Measurements from ENCODE around the gene MMP23B.
A peak's percentile ranks its signal among the peaks of the same experiment; 100 is the strongest.
"Not testable (repeated sequence)": the region's sequence is repeated elsewhere in the genome, so short reads cannot be mapped to it uniquely, and the experiment has no call there.

The MMP23B gene

DNA sequence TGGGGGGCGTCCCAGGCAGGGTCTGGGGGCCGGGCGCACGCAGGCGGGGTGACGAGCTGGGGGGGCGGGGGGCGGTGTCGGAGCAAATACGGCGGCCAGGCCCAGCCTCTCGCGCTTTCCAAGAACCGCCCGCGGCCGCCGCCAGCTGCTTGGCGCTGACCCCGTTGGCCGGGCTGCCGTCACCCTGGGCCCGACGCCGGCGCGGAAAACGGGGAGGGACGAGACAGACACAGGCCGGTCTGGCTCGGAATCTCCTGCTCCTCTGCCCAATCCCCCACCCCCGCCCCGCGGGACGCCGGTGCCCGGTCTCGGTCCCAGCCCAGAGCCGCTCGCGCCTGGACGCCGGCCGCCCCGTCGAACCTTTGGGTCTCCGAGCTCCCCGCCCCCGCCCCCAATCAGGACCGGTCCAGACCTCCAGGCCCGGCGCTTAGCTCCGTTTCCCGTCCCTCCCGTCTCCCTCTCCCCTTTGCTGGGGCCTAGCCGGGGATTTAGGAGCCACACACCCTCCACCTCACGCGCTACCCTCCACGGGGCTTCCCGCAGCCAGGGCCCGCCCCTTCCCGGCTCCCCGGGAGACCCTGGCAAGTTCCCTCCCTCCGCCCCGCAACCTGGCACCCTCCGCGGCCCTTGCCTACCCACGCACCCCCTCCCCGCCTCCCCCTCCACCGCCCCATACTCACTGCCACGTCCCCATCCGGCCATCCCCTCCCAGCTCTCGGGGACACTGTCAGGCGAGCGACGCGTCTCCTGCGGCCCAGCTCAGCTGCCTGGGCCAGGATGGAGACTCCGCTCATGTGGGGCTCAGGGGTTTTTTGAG lies 800 bp upstream of the MMP23B start:
- no peak for DNase-seq (ENCODE audit: low read depth)

DNA sequence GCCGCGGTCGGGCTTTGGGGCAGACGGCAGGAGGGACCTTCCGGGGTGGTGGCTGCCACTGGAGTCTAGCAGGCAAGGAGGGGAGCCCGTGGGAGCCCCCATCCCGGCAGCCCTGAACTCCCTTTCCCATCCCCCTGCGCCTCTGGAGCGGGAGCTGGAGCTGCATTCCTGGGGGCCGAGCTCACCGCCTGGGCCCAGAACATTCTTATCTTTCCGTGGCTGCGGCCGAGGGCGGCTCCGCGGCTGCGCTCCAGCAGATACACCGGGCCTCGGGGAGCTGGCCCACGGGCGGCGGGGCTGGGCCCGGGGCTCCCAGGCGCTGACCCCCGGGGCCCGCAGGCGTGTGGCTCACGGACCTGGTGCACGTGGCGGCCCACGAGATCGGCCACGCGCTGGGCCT lies 1.4 kb downstream of the MMP23B start:
- DNase-seq (ENCODE audit: low read depth): not testable (repeated sequence)

DNA sequence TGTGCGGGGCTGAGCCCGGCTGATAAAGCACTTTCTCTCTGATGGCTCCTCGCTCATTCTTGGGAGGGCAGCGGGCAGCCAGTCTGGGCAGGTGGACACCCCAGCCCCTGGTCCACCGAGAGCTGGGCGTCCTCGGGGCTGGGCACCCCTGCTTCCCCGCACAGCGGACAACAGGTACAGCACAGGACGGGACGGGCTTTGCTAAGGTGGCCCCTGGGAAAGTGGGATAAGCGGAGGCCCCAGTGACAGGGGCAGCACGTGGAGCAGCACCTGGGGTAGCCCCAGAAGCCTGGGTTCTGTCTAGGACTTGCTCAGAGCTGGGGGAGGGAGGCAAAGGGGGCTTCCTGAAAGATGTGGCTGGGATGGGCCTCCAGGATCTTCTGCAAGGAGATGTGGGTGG lies 2.6 kb downstream of the MMP23B start:
- not testable (repeated sequence) for DNase-seq (ENCODE audit: low read depth)

DNA sequence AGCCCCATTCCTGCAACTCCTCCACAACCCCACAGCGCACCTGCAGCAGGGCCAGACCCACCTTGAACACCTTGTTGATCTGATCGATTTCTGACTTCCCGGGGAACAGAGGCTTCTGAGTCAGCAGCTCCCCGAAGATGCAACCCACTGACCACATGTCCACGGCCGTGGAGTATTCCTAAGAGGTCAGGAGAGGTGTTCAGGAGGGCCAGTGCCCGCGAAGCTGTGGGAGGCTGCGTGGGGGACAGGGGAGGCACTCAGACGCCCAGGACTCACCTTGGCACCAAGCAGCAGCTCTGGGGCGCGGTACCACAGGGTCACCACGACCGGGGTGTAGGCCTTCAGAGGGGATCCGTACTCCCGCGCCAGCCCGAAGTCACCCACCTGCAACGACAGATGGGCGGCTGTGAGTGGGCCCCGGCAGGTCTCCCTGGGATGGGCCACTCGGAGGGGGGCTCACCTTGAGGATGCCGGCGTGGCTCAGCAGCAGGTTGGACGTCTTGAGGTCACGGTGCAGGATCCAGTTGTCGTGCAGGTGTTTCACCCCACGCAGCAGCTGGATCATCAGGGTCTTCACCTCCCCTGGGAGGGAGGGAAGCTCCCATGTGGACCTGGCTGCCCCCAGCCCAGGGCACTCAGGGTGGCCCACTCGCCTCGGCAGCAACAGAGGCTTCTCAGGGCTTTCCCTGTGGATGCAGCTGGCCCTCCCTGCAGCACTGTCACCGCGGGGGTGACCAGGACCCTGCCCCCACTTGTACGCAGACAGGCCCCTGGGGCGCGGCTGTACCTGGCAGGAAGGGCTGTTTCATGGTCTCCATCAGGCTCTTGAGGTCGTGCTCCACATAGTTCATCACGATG lies 4.9 kb downstream of the MMP23B start:
- not testable (repeated sequence) for DNase-seq (ENCODE audit: low read depth)

DNA sequence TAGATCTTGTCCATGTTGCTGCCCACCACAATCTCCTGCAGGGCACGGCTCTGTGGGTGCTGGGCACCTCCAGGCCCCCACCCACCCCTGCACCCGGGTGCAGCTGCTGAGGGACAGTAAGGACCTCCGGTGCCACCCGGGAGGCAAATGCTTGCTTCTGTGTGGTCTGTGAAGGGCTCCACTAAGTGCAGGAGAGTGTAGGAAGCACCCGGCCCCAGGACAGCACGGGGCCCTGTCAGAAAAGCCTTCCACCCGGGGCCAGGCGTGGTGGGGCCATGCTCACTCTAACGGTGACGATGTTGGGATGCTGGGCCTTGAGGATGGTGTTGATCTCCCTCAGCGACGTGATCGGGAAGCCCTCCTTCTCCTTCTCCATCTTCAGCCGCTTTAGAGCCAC lies 5.5 kb downstream of the MMP23B start:
- DNase-seq (ENCODE audit: low read depth): not testable (repeated sequence)

DNA sequence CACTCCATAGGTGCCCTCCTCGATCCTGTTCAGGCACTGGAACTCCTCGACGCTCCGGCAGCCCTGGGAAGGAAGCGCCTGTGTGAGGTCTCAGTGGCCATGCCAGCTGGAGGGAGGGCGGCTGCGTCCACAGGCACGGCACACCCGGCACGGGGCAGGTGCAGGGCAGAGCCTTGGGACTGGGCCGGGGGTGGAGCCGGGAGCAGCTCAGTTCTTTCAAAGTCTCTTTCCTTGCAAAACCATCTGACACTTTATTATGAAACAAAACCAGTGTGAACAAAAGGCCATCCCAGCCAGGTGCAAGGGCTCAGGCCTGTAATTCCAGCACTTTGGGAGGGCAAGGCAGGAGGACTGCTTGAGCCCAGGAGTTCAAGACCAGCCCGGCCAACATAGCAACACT lies 6.6 kb downstream of the MMP23B start:
- DNase-seq (ENCODE audit: low read depth): not testable (repeated sequence)

DNA sequence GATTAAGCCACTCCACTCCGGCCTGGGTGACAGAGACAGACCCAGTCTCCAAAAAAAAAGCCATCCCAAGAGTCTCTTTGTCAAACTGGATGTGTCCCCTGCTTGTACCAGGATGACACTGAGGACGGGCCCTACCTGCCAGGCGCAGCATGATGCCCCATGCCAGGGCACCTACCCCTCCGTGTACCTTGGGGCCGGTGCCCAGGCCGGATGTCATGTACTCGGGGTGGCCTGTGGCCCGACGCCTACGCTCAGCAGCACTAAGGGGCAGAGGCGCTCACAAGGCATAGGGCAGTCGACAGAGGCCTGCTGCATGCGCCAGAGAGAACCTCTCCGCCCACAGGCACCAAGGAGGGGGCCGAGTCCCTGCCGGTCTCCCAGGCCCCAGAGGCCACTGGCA lies 7.4 kb downstream of the MMP23B start:
- DNase-seq (ENCODE audit: low read depth): not testable (repeated sequence)

DNA sequence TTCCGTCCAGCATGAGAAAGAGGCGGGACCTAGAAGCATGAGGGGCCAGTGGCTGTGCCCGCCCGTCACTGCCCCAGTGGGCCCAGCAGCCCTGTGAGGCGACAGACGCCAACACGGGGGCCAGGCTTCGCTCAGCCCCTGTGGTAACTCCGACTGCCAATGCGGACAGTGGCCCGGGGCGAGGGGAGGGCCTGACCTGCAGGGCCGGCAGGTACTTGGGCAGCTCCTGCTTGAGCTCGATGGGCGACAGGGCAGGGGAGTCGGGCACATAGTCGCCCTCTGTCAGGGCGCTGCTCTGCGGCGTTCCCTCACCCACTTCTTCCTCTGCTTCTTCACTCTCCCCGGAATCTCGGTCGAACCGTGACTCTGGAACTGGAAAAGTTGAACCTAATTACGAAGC lies 8.1 kb downstream of the MMP23B start:
- DNase-seq (ENCODE audit: low read depth): not testable (repeated sequence)

DNA sequence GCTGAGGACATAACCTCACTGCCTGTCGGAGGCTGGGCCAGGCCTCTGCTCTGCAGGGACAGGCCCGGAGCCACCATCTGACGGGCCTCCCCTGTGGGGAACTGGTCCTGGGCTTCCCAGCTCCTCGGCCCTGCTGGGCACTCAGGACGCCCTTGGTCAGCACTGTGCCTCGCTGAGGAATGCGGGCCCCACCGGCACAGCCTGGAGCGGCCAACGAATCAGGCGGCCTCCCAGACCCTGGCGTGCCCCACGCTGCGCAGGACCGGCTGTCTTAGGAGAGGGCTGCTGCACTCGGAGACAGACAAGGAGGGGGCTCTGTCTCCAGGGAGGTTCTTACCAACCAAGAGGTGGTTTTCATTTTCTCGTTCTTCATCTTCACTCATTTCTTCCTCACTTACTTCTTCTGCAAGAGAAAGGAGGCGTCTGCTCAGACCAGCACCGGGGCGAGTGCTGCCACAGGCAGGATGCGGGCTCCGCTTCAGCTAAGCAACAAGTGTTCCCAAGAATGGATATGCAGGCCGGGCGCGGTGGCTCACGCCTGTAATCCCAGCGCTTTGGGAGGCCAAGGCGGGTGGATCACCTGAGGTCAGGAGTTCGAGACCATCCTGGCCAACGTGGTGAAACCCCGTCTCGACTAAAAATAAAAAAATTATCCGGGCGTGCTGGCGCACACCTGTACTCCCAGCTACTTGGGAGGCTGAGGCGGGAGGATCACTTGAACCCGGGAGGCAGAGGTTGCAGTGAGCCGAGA lies 8.9 kb downstream of the MMP23B start:
- DNase-seq (ENCODE audit: low read depth): not testable (repeated sequence)

DNA sequence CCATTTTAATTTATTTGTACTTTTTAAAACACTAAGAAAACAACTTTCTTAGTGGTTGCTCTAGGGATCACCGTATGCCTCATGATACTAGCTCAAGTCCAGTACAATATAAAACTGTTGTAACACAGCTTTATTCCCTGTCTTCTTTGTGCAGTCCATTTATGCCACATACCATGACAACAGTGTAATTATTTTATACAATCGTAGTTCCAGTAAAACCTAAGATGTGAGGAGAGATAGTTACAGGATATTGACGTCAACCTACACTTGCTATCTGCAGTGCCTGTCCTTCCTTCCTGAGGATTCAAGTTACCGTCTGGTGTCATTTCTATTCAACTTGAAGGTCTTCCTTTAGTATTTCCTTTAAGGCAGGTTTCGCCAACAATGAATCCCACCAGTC lies 14.4 kb downstream of the MMP23B start:
- DNase-seq (ENCODE audit: low read depth): not testable (repeated sequence)

DNA sequence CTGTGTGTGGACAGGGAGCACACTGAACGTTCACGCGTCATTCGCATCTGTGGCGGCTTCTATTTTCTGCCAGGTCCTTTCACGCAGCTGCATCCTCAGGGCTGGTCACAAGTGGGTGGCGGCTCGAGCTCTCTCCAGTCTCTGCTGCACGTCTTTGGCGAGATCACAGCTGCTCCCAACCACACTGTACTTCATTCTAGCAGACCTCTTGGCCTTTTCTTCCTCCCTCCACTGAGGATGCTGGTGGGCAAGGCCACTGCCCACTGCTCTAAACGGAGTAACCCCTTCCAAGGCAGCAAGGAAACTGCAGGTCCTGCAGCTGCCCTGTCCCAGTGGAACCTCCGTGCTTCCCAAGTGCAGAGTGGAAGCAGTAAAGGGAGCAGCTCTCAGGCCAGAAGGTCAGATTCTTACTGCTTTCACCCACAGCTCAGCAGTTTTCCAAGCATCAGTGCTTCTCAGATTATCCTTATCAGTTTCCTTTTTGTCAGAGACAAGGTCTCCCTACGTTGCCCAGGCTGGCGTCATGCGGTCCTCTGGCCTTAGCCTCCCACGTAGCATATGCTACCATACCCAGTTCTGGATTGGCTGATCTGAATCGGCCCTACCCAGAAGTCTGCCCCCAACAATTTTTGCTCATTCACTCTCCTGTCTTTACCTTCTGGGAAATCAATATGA lies 15.7 kb downstream of the MMP23B start:
- DNase-seq (ENCODE audit: low read depth): not testable (repeated sequence)

DNA sequence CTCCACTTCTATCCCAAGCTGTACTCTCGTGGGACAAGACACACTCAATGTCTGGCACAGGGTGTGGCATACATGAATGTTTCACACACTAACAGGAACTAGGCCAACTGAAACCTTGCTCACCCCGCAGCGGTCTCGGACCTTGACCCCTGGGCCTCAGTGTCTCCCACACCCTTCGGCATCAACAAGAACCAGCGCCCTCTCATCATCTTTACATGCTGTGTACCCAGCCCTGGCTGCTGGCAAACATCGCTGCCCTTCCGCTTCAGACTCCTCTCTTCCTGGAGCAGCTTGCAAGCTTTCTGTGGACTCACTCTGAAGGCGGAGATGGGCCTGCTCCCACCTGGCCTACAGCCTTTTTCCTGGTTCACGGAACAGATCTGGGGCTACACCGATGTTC lies 16.3 kb downstream of the MMP23B start:
- DNase-seq (ENCODE audit: low read depth): not testable (repeated sequence)

DNA sequence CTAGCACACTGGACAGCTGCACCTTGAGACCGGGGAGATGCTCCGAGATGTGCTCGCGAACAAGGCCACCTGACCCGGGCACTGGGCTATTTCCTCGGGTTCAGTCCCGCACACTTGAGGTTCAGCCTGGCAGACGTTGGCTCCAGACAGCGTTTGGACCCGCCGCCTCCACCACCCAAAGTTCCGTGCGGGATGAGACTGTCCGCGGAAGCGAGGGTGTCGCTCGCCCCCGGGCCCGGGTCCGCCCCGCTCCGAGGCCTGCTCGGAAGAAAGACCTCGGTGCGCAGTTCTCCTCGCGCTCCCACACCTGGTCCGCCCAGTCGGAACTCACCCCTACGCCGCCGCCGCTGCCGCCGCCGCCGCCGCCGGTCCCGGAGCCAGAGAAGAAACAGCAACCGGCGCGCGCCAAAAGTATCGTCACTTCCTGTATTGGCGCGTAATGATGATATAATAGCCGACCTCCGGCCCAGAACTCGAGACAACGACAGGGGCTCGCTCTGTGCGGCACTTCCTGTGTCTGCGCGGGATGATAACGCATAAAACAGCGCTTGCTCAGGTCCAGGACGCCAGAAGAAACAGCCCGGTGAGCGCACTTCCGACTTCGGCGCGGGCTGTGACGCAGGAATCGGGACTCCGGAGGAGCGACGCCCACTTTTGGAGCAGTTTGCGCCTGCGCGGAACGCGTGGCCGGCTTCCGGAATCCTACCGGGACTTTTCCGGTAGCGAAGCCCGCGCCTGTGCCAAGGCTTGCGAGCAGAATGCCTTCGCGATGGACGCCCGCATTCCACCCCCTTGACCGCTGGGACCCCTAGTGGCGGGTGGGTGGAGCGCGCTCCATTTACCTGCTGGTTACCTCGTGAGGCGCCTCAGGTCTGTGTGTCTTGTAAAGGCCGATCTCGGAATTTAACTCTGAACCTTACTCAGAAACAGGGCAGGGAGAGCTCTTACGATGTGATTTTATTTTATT lies 26.9 kb downstream of the MMP23B start, which contains the start of gene CDK11B:
TSS of gene CDK11B (minus strand) at position 422 of the 967 bp plus-strand sequence. CDS start 1,519 bp downstream, outside the sequence.
- DNase-seq (ENCODE audit: low read depth): peak; percentile 94

DNA sequence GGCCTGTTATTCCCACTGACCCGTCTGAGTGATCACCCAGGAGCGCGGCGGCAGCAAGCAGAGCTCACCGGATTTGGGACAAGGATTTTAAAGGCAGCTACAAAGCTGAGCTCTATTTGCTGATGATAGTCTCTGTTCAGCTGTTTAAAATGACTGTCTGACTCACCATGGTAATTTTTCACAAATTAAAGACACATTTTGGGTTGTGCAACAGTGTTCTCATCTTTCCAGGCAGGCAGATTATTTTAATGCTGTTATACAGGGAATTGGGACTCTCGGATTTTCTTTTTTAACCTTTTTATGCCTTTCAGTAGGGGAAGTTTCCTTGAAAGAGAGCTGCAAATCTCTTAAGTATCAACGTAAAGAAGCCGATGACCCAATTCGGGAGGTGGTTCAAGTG lies 30.4 kb downstream of the MMP23B start:
- DNase-seq (ENCODE audit: low read depth): not testable (repeated sequence)

DNA sequence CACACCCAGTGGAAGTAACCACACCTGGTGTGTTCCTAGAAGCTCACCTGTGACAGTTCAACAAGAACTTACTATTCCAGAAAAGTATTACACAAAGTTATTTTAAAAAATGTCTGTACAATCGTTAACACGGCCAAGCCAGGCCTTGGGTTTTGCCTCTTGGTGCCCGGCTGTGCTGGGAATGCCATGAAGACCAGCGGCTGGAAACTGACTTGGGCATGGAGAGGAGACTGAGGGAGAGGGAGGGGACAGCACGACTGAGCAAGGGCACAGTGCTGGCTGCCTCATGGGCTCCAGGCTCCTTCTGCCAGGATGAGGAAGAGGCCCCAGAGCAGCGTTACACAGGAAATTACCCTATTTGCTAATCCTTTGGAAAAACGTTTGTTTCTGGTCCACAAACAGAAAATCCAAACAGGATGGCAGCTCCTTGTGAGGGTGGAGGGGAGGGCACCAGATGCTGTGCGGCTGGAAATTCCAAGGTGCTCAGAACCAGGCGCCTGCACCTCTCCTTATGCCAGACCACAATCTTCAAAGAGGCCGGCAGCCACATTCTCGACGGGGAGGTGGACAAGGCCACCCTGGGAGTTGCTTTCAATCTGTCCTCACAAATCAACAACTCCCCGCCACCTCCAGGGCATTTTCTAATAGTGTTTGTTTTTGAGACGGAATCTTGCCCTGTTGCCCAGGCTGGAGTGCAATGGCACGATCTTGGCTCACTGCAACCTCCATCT lies 31.0 kb downstream of the MMP23B start:
- not testable (repeated sequence) for DNase-seq (ENCODE audit: low read depth)

DNA sequence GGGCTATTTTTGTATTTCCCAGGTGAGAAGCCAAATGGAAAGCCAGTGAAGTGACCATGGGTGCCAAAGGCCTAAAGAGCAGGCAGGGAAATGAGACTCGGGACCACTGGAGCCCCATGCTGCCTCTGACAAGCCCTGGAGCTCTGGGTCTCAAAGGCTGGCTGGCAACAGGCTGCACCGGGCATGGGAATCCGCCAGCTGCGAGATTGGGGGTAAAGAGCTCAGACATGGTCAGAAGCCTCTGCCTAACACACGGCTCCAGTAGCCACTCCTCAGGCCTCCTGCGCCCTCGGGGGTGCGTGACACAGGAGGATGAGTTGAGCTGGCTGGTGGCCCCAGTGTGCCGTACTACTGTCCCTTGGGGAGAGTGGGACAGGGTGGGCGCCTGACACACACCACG lies 32.3 kb downstream of the MMP23B start:
- DNase-seq (ENCODE audit: low read depth): not testable (repeated sequence)

DNA sequence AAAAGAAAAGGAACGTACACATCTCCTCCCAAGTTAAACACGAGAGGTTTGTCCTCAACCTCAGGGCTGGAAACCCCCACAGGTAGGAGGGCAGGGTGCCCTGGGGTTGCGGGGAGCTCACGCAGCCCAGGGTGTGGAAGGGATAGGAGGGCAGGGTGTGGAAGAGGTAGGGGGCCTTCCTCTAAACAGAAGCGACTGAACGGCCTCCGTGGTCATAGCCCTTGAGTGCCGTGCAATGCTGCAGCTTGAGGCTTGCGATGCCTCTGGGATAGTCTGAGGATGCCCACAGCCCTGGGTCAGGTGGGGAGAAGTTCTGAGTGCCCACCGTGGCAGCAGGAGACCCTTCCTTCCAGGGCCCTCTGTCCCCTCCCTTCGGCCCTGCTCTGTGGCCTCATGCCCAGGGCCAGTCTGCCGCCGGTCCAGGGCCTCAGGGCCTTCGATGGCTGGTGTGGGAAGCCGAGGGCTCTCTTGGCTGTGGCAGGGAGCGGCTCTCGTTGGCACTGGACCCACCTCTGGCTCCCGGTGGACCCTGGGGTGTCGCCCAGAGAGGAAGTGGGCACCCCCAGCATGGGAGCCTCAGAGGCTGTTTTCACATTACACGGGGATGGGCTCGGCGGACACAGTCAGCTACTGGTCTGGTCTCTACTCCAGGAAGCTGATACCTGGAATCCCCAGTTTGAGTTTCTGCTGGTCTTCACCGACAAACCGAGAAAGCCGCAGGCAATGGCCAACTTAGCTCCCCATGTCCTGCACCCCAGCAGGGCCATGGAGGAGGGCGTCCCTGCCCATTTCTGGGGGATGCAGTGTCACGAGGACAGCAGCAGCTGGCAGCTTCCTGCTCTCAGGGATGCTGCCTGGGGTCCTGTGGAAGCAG lies 33.2 kb downstream of the MMP23B start:
- DNase-seq (ENCODE audit: low read depth): no peak

DNA sequence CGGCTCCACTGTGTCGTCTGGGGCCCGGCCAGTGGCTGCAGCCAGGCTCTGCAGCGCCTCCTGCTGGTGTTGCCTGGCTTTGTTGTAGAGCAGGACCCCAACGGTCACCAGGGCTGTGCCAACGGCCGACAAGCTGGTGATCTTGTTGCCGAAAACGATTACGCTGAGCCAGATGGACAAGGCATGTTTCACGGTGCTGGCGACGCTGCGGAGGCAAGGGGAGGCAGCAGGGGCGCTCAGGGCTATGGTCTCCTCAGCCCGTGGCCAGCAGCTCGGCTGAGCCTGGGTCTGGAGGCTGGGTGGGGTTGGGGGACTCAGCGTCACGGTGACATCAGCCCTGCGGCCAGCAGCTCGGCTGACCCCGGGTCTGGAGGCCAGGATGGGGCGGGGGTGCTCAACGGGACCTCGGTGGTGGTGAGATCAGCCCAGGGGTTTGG lies 33.9 kb downstream of the MMP23B start:
- no peak for DNase-seq (ENCODE audit: low read depth)

DNA sequence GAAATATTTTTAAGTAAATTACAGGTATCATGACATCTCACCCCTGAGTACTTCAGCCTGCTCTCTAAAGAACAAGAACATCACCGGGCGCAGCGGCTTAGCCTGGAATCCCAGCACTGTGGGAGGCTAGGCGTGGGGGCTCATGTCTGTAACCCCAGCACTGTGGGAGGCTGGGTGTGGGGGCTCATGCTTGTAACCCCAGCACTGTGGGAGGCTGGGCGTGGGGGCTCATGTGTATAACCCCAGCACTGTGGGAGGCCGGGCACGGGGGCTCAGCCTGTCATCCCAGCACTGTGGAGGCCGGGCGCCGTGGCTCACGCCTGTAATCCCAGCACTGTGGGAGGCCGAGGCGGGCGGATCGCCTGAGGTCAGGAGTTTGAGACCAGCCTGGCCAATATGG lies 34.6 kb downstream of the MMP23B start:
- no peak for DNase-seq (ENCODE audit: low read depth)
